ENCODE data around the gene CLMP. TPM values are rescaled to one million over a fixed set of nuclear protein-coding genes. Genes with fewer than 3 reads are reported as not detected.

CLMP gene
- total and polyA plus RNA-seq, 9 of the 15 experiments (the other 6 are each of a cell fraction or from before 2014, with no cell fraction given): 0.02 to 0.15 (median 0.03) TPM; not detected in 6

GRCh38 chr11:123193742-123194141 is 1.3 kb downstream of the CLMP start:
- WGBS (ENCODE audit: insufficient coverage, low coverage, missing lambda C conversion rate): 0% methylated on average over 4 of the region's 4 CpGs
- H3K4me3 ChIP-seq: no peak overlapping the region
- H3K9ac ChIP-seq (ENCODE audit: insufficient read depth in 1 of 2, low read depth in 2 of 2, low read length in 2 of 2): no peak overlapping the region
- no peaks in the 10 kb centered on the region for H3K9me3 ChIP-seq (replicated peaks; ENCODE audit: control insufficient read depth, insufficient read depth, low read depth, low read length)
- TF ChIP-seq TARDBP (IDR thresholded peaks at IDR 0.05): no peak
- no peak for TF ChIP-seq SLC30A9 (CRISPR knock-in tag; IDR thresholded peaks at IDR 0.05)
- TF ChIP-seq, protein P1, sequence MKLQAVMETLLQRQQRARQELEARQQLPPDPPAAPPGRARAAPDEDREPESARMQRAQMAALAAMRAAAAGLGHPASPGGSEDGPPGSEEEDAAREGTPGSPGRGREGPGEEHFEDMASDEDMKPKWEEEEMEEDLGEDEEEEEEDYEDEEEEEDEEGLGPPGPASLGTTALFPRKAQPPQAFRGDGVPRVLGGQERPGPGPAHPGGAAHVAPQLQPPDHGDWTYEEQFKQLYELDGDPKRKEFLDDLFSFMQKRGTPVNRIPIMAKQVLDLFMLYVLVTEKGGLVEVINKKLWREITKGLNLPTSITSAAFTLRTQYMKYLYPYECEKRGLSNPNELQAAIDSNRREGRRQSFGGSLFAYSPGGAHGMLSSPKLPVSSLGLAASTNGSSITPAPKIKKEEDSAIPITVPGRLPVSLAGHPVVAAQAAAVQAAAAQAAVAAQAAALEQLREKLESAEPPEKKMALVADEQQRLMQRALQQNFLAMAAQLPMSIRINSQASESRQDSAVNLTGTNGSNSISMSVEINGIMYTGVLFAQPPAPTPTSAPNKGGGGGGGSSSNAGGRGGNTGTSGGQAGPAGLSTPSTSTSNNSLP (IDR thresholded peaks at IDR 0.05; ENCODE audit: borderline replicate concordance, low read depth, low read length): no peak
- no peak for TF ChIP-seq OTX1 (CRISPR knock-in tag; IDR thresholded peaks at IDR 0.05)
- TF ChIP-seq, protein P2, sequence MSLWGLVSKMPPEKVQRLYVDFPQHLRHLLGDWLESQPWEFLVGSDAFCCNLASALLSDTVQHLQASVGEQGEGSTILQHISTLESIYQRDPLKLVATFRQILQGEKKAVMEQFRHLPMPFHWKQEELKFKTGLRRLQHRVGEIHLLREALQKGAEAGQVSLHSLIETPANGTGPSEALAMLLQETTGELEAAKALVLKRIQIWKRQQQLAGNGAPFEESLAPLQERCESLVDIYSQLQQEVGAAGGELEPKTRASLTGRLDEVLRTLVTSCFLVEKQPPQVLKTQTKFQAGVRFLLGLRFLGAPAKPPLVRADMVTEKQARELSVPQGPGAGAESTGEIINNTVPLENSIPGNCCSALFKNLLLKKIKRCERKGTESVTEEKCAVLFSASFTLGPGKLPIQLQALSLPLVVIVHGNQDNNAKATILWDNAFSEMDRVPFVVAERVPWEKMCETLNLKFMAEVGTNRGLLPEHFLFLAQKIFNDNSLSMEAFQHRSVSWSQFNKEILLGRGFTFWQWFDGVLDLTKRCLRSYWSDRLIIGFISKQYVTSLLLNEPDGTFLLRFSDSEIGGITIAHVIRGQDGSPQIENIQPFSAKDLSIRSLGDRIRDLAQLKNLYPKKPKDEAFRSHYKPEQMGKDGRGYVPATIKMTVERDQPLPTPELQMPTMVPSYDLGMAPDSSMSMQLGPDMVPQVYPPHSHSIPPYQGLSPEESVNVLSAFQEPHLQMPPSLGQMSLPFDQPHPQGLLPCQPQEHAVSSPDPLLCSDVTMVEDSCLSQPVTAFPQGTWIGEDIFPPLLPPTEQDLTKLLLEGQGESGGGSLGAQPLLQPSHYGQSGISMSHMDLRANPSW (CRISPR knock-in tag; IDR thresholded peaks at IDR 0.05): no peak
- no peak for TF ChIP-seq CHD2 (IDR thresholded peaks at IDR 0.05; ENCODE audit: low read depth, low read length)
- TF ChIP-seq SUPT5H (IDR thresholded peaks at IDR 0.05): no peak
- TF ChIP-seq GTF2A2 (tag; IDR thresholded peaks at IDR 0.05): no peak
- no peak for TF ChIP-seq ZNF583 (CRISPR knock-in tag; IDR thresholded peaks at IDR 0.05)
- TF ChIP-seq UBTF (IDR thresholded peaks at IDR 0.05; ENCODE audit: borderline replicate concordance in 1 of 2, low read depth in 2 of 2, low read length in 2 of 2): no peak
- no peak for TF ChIP-seq ZNF395 (CRISPR knock-in tag; IDR thresholded peaks at IDR 0.05)
- TF ChIP-seq MEF2D (tag; conservative IDR thresholded peaks at IDR 0.05; ENCODE audit: low read depth): no peak
- TF ChIP-seq SNRNP70 (optimal IDR thresholded peaks at IDR 0.05; ENCODE audit: low read depth, low read length): no peak
- H4K20me1 ChIP-seq (replicated peaks; ENCODE audit: control insufficient read depth, insufficient read depth, low read length): 0 out of 2 replicates have a peak, but pooled peaks cover 3% of the 10 kb centered on the region
- intact Hi-C loops (cut with micrococcal nuclease) (no loop called here), in situ Hi-C loops (cut with MboI) (no loop called here)
- FAIRE-seq (no peak), DNase-seq (ENCODE audit: extremely low read depth in 1 of 4, low spot score in 3 of 4) (no peak), ATAC-seq (no peak)
- ChIA-PET POLR2A (no interaction called here), CTCF (ENCODE audit: low intra/inter-chr PET ratio) (no interaction called here)
- H3K9me1 ChIP-seq (ENCODE audit: control insufficient read depth, insufficient read depth, low read length): no peaks in the 10 kb centered on the region
- H3K4me2 ChIP-seq (ENCODE audit: insufficient read depth, low read length): no peak overlapping the region
- no peak overlapping the region for H3K27ac ChIP-seq (ENCODE audit: extremely low read depth, low read depth, low read length)
- H3K36me3 ChIP-seq (ENCODE audit: control insufficient read depth, insufficient read depth, low read length): no peaks in the 10 kb centered on the region
- no peaks in the 10 kb centered on the region for H3K79me2 ChIP-seq (ENCODE audit: control insufficient read depth, insufficient read depth, low read length)
- peaks cover 0 to 5% of the 10 kb centered on the region in 2 experiments; a peak in 1 of 5 replicates for H3K4me1 ChIP-seq (replicated peaks in 1 of 2; ENCODE audit: control insufficient read depth in 2 of 2, insufficient read depth in 2 of 2, low read length in 2 of 2)
- peaks cover 21 to 39% of the 10 kb centered on the region in 2 experiments for H3K27me3 ChIP-seq (ENCODE audit: control insufficient read depth in 2 of 2, insufficient read depth in 2 of 2, low read length in 2 of 2)
- BruUV-seq (replicated peaks): no TSS peak
- H2AFZ ChIP-seq (ENCODE audit: low read depth, low read length): no peak overlapping the region

Data from K562 (cell line).